ENCODE results near the gene FRMD4A. TPM values are rescaled to one million over a fixed set of nuclear protein-coding genes. Genes with fewer than 3 reads are reported as not detected.

Gene FRMD4A
- total RNA-seq, 1 experiment from 2014 or later, result 19.6 TPM

DNA sequence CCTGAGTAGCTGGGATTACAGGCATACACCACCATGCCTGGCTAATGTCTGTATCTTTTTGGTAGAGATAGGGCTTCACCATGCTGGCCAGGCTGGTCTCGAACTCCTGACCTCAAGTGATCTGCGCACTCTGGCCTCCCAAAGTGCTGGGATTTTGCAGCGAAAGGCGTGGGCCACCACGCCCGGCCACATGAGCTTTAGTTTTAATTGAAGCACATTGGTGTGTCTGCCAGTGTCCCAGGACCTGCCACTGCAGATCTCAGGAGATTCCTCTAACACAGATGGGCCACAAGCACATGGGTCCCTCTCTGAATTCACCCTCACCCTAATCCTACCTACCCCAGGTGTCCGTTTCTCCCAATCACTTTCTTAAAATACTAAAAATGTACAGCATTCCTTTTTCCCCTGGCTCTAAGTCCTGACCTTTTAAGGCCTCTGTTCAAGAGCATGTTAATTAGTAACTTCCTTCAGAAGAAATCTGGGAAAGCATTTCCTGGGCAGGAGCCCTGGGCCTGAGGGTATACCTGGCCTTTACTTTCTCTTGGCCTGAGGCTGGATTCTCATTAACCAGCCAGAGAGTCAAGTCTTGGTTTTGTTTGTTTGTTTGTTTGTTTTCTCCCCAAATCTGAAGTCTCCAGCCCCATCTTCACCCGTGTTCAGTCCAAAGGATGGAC, 661.4 kb downstream of the FRMD4A start:
- H3K18ac ChIP-seq (ENCODE audit: insufficient read length, low read depth, low read length), result no peak overlapping the region
- Mint-ChIP-seq H3K9me3 (no peaks in the 10 kb centered on the region), H3K27me3 (ENCODE audit: low read depth) (no peaks in the 10 kb centered on the region), H3K36me3 (ENCODE audit: insufficient read depth in 1 of 3, low read depth in 3 of 3) (peaks cover 25 to 40% (median 29%) of the 10 kb centered on the region in 3 experiments; a peak in 6 of 7 replicates), H3K4me3 (no peak overlapping the region), H3K27ac (peak overlapping the region in 1 of 3 experiments; percentile 51; a peak in 3 of 7 replicates), H3K4me1 (peaks cover 32 to 37% of the 10 kb centered on the region in 2 experiments)
- H3K9me3 ChIP-seq (ENCODE audit: control insufficient read depth, low read depth, low read length), result no peaks in the 10 kb centered on the region
- H2AK5ac ChIP-seq (ENCODE audit: insufficient read length, low read length), result no peak overlapping the region
- no peak overlapping the region for H2BK12ac ChIP-seq (ENCODE audit: insufficient read length, low read depth, low read length)
- H2BK15ac ChIP-seq (ENCODE audit: low read depth, low read length), result no peak overlapping the region
- no peaks in the 10 kb centered on the region for H3K79me2 ChIP-seq (ENCODE audit: insufficient read depth, low read length)
- H3K4me2 ChIP-seq (ENCODE audit: insufficient read depth, insufficient read length, low read length), result no peak overlapping the region
- H4K5ac ChIP-seq (ENCODE audit: insufficient read length, low read depth, low read length), result no peak overlapping the region
- H2BK20ac ChIP-seq (ENCODE audit: low read depth, low read length, poor library complexity, severe bottlenecking), result no peak overlapping the region
- no peak overlapping the region for H4K8ac ChIP-seq (replicated peaks; ENCODE audit: insufficient read length, low read depth, low read length)
- H4K20me1 ChIP-seq (ENCODE audit: control insufficient read depth, insufficient read depth, insufficient read length), result no peaks in the 10 kb centered on the region
- H2BK120ac ChIP-seq (ENCODE audit: low read depth, low read length, poor library complexity, severe bottlenecking), result no peak overlapping the region
- WGBS (ENCODE audit: extremely low coverage, insufficient read length, low lambda C conversion rate), result no CpG with 5 or more reads among the region's 8 CpGs
- TF ChIP-seq, protein P1, sequence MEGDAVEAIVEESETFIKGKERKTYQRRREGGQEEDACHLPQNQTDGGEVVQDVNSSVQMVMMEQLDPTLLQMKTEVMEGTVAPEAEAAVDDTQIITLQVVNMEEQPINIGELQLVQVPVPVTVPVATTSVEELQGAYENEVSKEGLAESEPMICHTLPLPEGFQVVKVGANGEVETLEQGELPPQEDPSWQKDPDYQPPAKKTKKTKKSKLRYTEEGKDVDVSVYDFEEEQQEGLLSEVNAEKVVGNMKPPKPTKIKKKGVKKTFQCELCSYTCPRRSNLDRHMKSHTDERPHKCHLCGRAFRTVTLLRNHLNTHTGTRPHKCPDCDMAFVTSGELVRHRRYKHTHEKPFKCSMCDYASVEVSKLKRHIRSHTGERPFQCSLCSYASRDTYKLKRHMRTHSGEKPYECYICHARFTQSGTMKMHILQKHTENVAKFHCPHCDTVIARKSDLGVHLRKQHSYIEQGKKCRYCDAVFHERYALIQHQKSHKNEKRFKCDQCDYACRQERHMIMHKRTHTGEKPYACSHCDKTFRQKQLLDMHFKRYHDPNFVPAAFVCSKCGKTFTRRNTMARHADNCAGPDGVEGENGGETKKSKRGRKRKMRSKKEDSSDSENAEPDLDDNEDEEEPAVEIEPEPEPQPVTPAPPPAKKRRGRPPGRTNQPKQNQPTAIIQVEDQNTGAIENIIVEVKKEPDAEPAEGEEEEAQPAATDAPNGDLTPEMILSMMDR (conservative IDR thresholded peaks at IDR 0.05), result no peak
- H2AFZ ChIP-seq (ENCODE audit: low read length), result no peak overlapping the region
- no peak overlapping the region for H3K23ac ChIP-seq (ENCODE audit: insufficient read length, low read depth, low read length)
- no peak overlapping the region for H4K91ac ChIP-seq (ENCODE audit: insufficient read length, low read depth, low read length)
- H3K79me1 ChIP-seq (ENCODE audit: insufficient read depth, low read depth, low read length, poor library complexity, severe bottlenecking), result no peaks in the 10 kb centered on the region
- H3T11ph ChIP-seq (ENCODE audit: low read length), result no peak overlapping the region
- no peaks in the 10 kb centered on the region for H3K27me3 ChIP-seq (ENCODE audit: insufficient read depth, low read length)
- H3K56ac ChIP-seq (ENCODE audit: insufficient read length, low read depth, low read length), result no peak overlapping the region
- H3K23me2 ChIP-seq (ENCODE audit: insufficient read length, low read depth, low read length, poor library complexity, severe bottlenecking), result no peaks in the 10 kb centered on the region
- no peak for DNase-seq
- no peak overlapping the region for H2BK5ac ChIP-seq (ENCODE audit: insufficient read length, low read length)
- H3K4me1 ChIP-seq (ENCODE audit: insufficient read depth, low read length), result peaks cover 8% of the 10 kb centered on the region; the same call in 1 of the 2 replicates
- H3K9ac ChIP-seq (ENCODE audit: extremely low read depth, insufficient read length, low read length), result no peak overlapping the region
- H3K27ac ChIP-seq (ENCODE audit: insufficient read length, low read depth, low read length), result no peak overlapping the region
- no peak overlapping the region for H3K4ac ChIP-seq (ENCODE audit: low read depth, low read length)
- no peak overlapping the region for H3K14ac ChIP-seq (ENCODE audit: insufficient read depth, low read length)

All from H9 (cell line).